ENCODE results near the gene RDH13.

GRCh38 chr19:55050749-55051532 is 12.0 kb downstream of the RDH13 start:
- TF ChIP-seq CTCF (IDR thresholded peaks at IDR 0.05) = no peak
- TF ChIP-seq POLR2AphosphoS5 (IDR thresholded peaks at IDR 0.05) = no peak
- no peak for TF ChIP-seq POLR2A (IDR thresholded peaks at IDR 0.05)
